NCI-H1092 (cell line): ENCODE results near the gene B3GNT4.
"Not testable (repeated sequence)": the region's sequence is repeated elsewhere in the genome, so short reads cannot be mapped to it uniquely, and the experiment has no call there.

Source experiments
- DNase-seq: peaks from one replicate; lab custom pipeline; 2025; lab: John Stamatoyannopoulos, UW

B3GNT4 gene

DNA sequence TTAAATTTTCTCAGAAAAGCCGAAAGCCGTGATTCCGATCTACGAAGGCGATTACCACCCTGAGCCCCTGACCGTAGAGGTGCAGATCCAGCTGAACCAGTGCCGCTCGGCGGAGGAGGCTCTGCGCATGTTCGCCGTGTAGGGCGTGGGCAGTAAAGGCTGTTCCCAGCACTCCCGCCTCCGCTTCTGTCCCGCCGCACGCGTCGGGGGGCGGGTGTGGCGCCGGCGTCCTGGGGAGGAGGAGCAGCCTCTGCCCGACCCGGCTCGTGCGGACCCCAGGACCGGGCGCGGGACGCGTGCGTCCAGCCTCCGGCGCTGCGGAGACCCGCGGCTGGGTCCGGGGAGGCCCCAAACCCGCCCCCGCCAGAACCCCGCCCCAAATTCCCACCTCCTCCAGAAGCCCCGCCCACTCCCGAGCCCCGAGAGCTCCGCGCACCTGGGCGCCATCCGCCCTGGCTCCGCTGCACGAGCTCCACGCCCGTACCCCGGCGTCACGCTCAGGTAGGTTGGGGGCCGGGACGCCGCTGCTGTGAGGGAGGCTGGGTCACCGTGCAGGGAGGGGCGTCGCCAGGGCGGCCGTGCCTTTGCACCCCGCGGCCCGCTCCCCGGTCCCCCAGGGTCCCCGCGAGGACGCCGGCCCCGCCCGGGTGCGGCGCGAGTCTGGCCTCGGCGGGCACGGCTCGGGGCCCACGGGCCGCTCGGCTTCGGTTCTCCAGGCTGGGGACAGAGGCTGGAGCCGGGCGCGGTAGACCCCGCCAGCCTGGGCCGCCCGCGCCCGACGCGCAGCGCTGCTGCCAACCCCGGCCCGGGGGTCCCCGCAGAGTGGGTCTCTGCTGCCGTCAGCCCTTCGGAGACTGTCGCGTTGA, at the start of gene B3GNT4:
B3GNT4 (plus strand) TSS at position 409 of the 866 bp plus-strand sequence. CDS start 910 bp downstream, outside the sequence.
- DNase-seq = peak; percentile 10

DNA sequence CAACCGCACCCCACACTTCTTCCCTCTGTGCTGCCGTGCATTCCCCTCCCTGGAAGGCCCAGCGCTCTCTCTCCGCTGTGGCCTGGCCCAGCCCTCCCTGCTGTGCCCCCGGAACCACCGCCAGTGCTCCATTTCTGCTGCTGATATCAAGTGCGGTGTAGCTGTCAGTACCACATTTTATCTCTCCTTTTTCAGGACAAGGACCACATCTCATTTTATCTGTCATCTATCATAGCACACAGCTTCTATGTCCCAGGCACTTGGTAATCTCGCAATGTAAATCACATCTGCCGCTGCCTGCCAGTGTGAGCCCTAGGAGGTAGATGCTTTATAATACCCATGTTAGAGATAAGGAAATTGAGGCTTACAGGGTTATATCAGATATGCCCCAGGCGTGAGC, 47.8 kb upstream of the B3GNT4 start:
- DNase-seq = no peak

DNA sequence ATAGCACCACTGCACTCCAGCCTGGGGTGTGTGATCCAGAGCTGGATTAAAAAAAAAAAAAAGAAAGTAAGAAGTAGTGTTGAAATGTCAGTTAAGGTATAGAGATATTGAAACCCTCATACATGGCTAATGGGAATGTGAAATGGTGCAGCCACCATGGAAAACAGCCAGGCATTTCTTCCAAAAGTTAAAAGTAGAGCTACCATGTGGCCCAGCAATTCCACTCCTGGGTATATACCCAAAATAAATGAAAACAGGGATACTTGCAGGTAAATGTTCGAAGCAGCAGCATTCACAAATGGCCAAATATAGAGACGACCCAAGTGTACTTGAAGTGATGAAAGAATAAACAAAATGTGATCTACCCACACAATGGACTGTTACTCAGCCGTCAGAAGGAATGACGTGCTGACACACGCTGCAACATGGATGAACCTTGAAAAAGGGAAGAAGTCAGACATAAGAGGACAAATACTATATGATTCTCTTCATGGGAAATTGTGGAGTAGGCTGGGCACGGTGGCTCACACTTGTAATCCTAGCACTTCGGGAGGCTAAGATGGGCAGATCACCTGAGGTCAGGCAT, 44.7 kb upstream of the B3GNT4 start:
- no peak for DNase-seq

DNA sequence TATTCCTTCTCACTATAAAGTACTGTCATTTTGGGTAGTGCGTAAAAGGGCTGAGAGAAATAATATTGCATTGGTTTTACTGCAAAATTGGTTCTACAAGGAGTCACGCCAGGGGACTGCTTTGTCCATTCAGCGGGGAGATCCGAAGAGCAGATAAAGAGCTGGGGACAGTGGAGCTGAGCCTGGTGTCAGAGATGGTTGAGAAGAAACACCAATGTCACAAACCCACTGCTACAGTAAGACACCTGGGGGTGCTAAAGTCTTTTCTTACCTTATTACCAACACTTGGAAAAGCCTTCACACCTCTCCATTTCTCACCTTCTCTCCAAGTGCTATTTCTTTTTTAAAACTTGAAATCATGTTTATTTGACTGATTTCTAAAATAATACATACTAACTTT, 43.6 kb upstream of the B3GNT4 start:
- no peak for DNase-seq

DNA sequence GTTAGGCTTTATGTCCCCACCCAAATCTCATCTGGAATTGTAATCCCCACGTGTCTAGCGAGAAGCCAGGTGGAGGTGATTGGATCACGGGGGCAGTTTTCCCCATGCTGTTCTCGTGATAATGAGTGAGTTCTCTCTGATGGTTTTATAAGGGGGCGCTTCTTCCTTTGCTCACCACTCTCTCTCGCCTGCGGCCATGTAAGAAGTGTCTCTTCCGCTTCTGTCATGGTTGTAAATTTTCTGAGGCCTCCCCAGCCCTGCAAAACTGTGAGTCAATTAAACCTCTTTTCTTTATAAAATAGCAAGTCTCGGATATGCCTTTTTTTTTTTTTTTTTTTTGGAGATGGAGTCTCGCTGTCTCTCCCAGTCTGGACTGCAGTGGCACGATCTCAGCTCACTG, 42.7 kb upstream of the B3GNT4 start:
- DNase-seq = no peak

DNA sequence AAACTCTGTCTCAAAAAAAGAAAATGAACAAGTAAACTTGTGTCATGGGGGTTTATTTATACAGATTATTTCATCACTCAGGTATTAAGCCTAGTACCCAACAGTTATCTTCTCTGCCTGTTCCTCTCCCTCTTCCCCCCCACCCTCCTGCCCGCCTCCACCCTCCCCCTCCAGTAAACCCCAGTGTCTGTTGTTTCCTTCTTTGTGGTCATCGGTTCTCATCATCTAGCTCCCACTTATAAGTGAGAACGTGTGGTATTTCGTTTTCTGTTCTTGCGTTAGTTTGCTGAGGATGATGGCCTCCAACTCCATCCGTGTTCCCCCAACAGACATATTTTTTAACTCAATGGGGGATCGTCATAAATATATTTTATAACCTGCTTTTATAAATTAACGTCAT, 41.8 kb upstream of the B3GNT4 start:
- DNase-seq = no peak

DNA sequence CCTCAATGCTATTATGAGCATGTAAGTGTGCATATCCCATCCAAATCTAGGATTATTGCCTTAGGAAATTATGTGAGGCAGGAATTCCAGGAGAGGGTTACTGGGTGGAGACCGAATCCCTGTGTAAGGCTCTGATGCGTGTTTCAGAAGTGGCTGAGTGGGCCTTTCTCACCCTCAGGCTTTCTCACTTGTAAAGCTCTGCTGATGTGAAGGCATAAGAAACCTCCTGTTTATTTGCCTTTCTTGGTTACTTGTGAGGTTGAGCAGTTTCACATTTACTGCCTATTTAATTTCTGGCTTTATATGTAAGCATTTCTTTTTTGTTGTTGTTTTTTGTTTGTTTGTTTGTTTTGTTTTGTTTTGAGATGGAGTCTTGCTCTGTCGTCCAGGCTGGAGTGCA, 40.5 kb upstream of the B3GNT4 start:
- DNase-seq = no peak

DNA sequence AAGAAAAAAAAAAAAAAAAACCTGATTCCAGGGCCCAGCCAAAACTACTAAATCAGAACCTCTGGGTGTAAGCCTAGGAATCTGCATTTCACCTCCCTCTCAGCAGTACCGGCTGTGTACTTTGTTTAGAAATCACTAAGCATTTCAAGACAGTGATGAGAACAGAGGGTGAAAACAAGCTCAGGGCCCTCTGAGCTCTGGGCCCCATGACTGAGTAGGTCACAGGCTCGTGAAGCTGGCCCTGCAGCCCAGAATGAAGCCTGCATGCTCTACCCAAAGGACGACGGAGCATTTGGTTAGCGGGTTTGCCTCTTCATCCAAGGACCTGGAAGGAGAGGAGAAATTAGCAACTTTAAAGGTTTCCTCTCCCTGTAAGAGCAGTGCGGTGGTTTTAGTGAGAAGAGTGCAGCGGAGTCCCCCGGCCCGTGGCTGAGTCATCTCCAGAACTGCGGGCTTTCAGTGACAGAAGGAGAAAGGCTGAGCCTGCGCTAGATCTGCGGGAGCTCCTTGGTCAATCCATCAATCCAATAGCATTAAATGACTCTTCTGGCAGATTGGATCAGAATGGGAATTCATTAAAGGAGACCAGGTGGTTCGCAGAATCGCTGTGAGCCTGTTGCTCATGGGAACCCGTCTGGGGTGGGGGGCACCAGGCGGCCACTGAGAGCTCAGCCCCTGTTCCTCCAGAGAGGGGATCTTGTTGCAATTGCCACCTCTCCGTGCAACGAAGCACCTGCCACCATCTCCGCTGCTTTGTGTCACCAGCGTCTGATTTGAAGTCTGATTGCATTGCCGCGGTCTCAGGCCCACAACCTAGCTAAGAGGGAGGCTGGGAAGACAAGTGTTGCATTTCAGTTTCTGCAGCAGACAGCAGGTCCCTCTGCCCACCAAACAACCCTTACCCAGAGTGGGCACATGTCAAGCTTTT, 36.8 kb upstream of the B3GNT4 start:
- DNase-seq = no peak

DNA sequence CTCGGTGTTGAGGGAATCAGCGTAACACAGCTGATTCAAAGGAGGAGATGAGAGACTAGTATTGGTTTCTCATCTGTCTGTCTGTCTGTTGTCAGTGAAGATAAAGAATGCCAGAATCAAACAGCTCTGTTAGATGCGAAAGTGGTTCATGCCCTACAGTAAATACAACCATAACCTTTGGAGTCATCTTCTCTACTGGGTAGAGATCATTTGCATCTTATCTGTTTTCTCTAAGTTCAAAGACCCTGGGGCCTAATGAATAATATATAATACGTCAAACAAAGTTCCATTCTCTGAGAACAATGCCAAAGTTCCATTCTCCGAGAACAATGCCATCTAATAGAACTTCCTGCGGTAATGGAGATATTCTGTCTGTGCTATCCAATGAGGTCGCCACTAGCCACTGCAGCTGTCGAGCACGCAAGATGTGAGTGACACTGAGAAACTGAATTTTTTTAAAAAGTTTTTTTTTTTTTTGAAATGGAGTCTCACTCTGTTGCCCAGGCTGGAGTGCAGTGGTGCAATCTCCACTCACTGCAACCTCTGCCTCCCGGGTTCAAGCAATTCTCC, 36.1 kb upstream of the B3GNT4 start:
- DNase-seq = no peak

DNA sequence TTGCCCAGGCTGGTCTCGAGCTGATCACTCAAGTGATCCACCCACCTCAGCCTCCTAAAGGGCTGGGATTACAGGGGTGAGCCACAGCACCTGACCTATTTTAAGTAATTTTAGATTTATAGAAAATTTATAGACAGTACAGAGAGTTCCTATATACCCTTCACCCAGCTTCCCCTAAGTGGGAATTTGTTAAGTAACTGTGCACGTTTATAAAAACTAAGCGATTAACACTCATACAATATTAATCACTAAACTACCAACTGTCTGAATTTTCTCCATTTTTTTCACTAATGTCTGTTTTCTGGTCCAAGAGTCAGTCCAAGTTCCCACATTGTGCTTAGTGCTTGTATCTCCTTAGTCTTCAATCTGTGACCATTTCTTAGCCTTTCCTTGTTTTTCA, 35.0 kb upstream of the B3GNT4 start:
- DNase-seq = no peak

DNA sequence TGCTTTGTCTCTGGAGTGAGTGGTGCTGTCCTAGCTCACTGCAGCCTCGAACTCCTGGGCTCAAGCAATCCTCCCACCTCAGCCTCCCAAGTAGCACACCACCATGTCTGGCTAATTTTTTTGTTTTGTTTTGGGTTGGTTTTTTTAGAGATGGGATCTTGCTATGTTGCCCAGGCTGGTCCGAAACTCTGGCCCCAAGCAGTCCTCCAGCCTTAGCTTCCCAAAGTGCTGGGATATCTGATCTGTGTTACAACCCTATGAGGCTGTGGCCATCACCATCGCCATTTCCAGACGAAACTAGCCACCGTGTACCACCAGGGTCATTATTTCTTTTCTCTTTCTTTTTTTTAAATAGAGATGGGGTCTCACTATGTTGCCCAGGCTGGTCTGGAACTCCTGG, 32.1 kb upstream of the B3GNT4 start:
- no peak for DNase-seq

DNA sequence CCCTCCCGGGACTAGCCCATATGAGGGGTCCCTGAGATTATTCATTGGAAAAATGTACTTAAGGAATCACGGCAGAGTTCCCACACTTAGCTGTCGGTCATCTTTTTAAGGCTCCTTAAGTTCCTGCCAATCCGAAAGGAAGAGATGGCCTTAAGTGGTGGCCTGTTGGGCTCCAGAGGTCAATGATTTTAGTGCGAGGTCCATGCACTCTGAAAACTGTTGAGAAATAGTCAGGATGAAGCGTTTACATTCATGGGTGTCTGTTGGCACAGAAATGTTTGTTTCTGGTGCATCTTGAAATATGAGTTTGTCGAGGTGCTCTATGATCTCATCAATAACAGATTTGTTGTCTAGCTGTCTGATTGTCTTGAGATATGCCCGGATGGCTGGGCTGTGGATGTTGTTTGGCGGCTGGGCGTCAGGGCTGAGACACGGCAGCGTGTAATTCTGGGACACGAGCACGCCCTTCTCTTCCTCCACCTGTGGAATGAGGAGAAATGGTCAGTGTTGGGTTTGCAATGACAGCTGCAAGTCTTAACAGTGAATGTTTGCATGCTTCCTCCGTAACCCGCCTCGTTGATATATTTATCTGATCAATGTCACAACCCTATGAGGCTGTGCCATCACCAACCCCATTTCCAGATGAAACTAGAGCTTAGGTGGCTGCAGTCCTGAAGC, 31.1 kb upstream of the B3GNT4 start:
- DNase-seq = no peak

DNA sequence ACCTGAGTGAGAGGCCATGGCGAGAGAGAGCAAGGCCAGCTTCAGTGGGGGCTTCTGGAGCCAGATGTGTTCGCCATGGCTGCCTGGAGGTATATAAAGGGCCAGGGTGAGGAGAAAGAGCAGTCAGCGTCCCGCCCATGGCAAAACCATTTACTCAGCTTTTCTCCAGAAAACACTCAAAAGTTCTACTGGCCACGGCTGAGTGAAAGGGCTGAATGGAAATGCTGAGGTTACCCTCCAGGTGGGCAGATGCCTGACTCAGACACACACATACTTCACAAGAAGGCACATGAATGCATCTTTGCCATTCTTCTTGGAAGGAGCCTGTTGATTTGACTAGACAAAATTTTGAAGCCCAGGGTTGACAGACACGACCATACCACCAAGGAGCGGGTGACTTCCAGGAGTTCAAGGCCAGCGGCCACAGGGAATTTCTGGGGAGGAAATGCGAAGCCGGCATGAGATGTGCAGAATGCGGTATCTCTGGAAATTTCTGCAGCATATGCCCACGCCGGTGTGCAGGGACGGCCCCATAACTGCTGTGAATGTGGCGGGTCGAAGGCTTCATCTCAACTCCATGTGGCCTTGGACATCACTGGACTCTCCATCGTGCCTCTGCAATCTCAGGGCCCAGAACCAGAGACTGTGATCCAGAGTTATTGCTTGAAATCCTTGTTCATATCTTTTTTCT, 29.2 kb upstream of the B3GNT4 start, which contains the start of gene IL31:
IL31 (minus strand) TSS at position 67 of the 691 bp plus-strand sequence; CDS start at position 18, 49 bp downstream.
- DNase-seq = no peak

DNA sequence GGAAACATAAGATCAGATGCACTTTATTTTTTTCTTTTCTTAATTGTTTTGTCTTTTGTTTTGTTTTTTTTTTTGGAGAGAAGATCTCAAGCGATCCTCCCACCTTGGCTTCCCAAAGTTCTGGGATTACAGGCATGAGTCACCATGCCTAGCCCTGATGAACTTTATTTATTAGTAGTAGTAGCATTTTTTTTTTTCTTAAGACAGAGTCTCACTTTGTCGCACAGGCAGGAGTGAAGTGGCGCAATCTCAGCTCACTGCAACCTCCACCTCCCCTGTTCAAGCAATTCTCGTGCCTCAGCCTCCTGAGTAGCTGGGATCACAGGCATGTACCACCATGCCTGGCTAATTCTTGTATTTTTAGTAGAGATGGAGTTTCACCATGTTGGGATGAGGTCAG, 27.0 kb upstream of the B3GNT4 start:
- not testable (repeated sequence) for DNase-seq

DNA sequence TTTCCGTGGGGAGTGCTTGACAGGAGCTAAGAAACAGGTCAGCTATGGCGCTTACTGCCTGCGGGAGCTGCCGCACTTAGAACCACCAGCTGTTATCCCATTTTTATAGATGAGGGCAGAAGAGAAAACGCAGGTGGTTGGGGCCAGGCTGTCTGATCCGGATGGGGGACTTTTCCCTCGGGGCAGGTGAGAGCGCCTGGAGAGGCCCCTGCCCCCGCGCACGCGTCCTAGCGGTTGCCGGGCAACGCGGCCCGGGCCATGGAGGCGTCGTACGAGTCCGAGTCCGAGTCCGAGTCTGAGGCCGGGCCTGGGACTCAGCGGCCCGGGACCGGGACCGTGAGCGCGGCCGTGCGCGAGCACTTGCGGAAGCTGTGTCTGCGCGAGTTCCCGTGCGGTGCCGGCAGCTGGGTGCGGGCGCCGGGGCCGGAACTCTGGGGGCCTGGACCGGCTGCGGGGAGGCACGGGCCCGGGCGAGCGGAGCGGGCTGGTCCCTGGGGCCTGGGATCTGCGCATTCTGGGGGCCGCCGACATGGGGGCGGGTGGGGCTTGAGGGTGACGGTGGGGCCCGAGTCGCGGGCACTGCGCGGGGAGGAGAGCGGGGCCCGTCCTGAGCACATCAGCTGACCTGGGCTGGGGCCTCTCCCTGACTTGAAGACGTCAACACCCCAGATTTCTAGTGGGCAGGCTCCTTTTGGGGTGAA, 20.5 kb upstream of the B3GNT4 start, which contains the start of gene LRRC43:
LRRC43 (plus strand) TSS at position 237 of the 701 bp plus-strand sequence; CDS start at position 259, 22 bp downstream.
- DNase-seq = peak; percentile 48

DNA sequence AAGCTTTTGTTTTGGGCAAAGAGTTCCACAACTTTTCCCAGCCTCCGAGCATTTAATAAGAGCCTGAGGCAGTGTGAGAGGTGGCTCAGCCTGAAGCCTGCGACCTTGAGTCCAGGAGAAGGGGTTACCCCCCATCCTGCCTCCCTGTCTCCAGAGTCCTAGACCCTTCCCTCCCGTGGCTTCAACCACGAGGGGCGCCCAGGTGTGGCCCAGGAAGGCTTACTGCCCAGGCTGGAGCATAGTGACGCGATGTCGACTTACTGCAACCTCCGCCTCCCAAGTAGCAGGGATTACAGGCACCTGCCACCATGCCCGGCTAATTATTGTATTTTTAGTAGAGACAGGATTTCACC, 19.9 kb upstream of the B3GNT4 start:
- no peak for DNase-seq

DNA sequence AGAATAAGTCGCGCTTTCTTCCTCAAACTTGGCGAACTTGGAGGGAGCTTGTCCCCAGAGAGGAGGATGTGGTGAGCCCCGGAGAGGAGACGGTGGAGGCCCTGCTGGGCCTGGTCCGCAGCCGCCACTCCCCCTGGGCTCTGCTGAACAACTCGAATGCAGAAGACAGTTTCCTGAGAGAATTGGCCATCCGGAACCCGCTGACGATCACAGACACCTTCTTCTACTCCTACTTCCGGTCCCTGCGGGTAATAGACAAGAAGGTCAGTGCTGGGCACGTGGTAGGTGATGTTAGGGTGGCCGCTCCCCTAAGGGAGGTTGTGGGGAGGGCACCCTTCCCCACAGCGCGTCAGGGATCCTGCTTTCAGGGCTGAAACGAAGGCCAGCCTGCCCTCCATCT, 19.0 kb upstream of the B3GNT4 start:
- DNase-seq = no peak

DNA sequence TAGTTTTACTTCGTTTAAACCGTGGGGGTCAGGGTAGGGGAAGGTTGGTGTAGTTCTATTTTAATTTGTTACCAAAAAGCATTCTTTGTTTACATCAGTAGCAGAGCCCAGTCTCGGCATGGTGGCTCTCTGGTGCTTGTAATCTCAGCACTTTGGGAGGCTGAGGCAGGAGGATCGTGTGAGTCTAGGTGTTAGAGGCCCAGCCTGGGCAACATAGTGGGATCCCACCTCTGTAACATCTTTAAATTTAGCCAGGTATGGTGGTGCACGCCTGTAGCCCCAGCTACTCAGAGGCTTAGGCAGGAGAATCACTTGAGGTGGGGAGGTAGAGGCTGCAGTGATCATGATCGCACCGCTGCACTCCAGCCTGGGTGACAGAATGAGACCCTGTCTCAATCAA, 18.4 kb upstream of the B3GNT4 start:
- no peak for DNase-seq

DNA sequence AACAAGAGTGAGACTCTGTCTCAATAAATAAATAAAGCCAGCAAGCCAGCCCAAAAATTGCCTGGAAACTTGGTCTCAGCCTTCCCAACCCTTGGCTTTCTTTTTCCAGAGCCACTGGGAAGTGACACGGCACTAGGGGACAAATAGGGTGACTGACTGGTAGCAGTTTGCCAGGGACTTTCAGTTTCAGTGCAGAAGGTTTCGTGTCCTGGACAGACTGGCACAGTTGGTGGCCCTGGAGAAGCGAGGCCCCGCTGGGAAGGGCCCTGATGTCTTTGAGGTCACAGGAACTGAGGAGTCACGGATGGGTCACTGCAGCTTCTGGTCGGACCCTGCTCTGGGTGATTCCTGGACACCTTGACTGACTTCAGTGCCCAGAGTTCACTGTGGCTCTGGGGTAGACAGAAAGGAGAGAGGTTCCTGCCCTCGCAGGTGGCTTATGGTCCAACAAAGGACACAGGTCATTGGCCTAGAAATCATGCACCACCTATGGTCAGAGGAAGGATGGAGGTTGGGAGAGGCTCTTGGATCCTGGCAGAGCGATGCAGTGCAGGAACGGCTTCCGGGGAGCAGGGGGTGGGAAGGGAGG, 17.9 kb upstream of the B3GNT4 start:
- DNase-seq = no peak

DNA sequence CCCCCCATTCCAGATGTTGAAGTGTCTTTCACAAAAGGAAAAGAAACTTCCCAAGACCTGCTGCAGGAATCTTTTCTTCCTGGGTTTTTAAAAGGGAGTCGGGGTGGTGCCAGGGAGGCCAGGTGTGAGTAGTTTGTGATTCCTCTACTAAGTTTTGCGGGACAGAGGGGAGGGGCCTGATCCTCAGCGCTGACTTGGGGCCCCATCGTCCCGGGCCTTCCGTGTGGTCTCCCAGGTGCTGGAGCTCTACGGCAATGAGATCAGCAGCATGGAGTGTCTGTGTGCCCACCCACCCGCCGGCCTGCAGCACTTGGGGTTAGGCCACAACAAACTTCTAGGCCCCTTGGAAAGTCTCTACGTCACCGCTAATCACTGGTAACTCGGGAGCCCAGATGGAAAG, 16.0 kb upstream of the B3GNT4 start:
- DNase-seq = no peak
